ENCODE data around the gene MARCHF3. TPM values are rescaled to one million over a fixed set of nuclear protein-coding genes. Genes with fewer than 3 reads are reported as not detected.
A peak's percentile ranks its signal among the peaks of the same experiment; 100 is the strongest.

MARCHF3 gene
- total RNA-seq, 3 donors from 2014 or later: 22.5 to 52.8 (median 34.5) TPM

- no peak for TF ChIP-seq CTCF (IDR thresholded peaks at IDR 0.05)
- Histone ChIP-seq H3K4me3 (no peak overlapping the region), H3K4me1 (ENCODE audit: low read depth) (no peaks in the 10 kb centered on the region), H3K36me3 (ENCODE audit: low read depth) (no peaks in the 10 kb centered on the region), H3K9me3 (no peaks in the 10 kb centered on the region)
- ATAC-seq (no peak), DNase-seq (no peak)
- intact Hi-C loops (cut with DNase I, micrococcal nuclease): no loop called here
Observed at GRCh38 chr5:126995689-126996088, 34.7 kb downstream of the MARCHF3 start.

- DNase-seq: no peak
- no peak for TF ChIP-seq CTCF (IDR thresholded peaks at IDR 0.05)
- intact Hi-C loops (cut with DNase I, micrococcal nuclease): no loop called here
- H3K36me3 ChIP-seq (ENCODE audit: low read depth): no peaks in the 10 kb centered on the region
- ATAC-seq: no peak
- H3K4me1 ChIP-seq (ENCODE audit: low read depth): no peaks in the 10 kb centered on the region
- H3K4me3 ChIP-seq: no peak overlapping the region
- H3K9me3 ChIP-seq: no peaks in the 10 kb centered on the region
Observed at GRCh38 chr5:126995039-126995438, 35.3 kb downstream of the MARCHF3 start.

- no peak for TF ChIP-seq CTCF (IDR thresholded peaks at IDR 0.05)
- DNase-seq (no peak), ATAC-seq (no peak)
- H3K36me3 ChIP-seq (ENCODE audit: low read depth): no peaks in the 10 kb centered on the region
- no peaks in the 10 kb centered on the region for H3K4me1 ChIP-seq (ENCODE audit: low read depth)
- H3K4me3 ChIP-seq: no peak overlapping the region
- intact Hi-C loops (cut with DNase I, micrococcal nuclease): no loop called here
- H3K9me3 ChIP-seq: no peaks in the 10 kb centered on the region
Observed at GRCh38 chr5:126994485-126994884, 35.9 kb downstream of the MARCHF3 start.

- DNase-seq (no peak), ATAC-seq (peak; percentile 38)
- Histone ChIP-seq H3K4me1 (ENCODE audit: low read depth) (no peaks in the 10 kb centered on the region), H3K36me3 (ENCODE audit: low read depth) (no peaks in the 10 kb centered on the region), H3K9me3 (no peaks in the 10 kb centered on the region), H3K4me3 (no peak overlapping the region)
- no peak for TF ChIP-seq CTCF (IDR thresholded peaks at IDR 0.05)
- intact Hi-C loops (cut with DNase I, micrococcal nuclease): no loop called here
Observed at GRCh38 chr5:126988021-126988569, 42.3 kb downstream of the MARCHF3 start.

GRCh38 chr5:126987271-126987899 lies 43.0 kb downstream of the MARCHF3 start:
- DNase-seq: no peak
- H3K36me3 ChIP-seq (ENCODE audit: low read depth): no peaks in the 10 kb centered on the region
- H3K4me1 ChIP-seq (ENCODE audit: low read depth): no peaks in the 10 kb centered on the region
- no peaks in the 10 kb centered on the region for H3K9me3 ChIP-seq
- no peak overlapping the region for H3K4me3 ChIP-seq
- ATAC-seq: no peak
- TF ChIP-seq CTCF (IDR thresholded peaks at IDR 0.05): no peak
- intact Hi-C loops (cut with DNase I, micrococcal nuclease): no loop called here
